Measurements from ENCODE around the gene DUSP22. TPM values are rescaled to one million over a fixed set of nuclear protein-coding genes. Genes with fewer than 3 reads are reported as not detected.

The DUSP22 gene
- total RNA-seq, 1 experiment from 2014 or later = 34.8 TPM

DNA sequence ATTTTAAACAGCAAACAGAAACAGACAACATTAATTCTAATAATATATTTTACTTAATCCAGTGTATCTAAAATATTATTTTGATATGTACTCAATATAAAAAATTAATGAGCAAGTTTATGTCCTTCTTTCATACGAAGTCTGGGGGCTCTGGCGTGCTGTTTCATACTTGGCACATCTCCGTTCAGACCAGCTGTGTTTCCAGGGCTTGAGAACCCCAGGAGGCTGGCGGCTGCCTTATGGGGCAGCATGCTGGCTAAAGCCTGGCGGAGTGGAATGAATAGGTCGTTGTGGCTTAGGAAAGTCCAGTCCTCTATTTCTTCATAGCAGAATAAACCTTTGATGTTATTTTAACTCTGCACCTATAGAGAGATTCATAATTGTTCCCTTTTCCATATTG, 43.3 kb downstream of the DUSP22 start:
- BruUV-seq (replicated peaks) = no TSS peak
- POLR2A ChIA-PET = no interaction called here
- Histone ChIP-seq H3K4me1 (ENCODE audit: control insufficient read depth, insufficient read depth, low read length) (no peaks in the 10 kb centered on the region), H3K27me3 (ENCODE audit: control insufficient read depth, insufficient read depth, low read length) (no peaks in the 10 kb centered on the region), H3K9me3 (ENCODE audit: control insufficient read depth, insufficient read depth, low read depth, low read length) (no peaks in the 10 kb centered on the region), H3K27ac (ENCODE audit: low read length) (no peak overlapping the region), H3K4me3 (ENCODE audit: low read depth in 2 of 2, low read length in 2 of 2) (no peak overlapping the region), H3K36me3 (ENCODE audit: control insufficient read depth, insufficient read depth, low read length) (no peaks in the 10 kb centered on the region)
- no peak for ATAC-seq
- no peak for DNase-seq (ENCODE audit: low read depth, low spot score)
- no peak for TF ChIP-seq SIN3A (IDR thresholded peaks at IDR 0.05; ENCODE audit: borderline replicate concordance, insufficient read depth, low read depth, low read length)
- TF ChIP-seq, protein P1, sequence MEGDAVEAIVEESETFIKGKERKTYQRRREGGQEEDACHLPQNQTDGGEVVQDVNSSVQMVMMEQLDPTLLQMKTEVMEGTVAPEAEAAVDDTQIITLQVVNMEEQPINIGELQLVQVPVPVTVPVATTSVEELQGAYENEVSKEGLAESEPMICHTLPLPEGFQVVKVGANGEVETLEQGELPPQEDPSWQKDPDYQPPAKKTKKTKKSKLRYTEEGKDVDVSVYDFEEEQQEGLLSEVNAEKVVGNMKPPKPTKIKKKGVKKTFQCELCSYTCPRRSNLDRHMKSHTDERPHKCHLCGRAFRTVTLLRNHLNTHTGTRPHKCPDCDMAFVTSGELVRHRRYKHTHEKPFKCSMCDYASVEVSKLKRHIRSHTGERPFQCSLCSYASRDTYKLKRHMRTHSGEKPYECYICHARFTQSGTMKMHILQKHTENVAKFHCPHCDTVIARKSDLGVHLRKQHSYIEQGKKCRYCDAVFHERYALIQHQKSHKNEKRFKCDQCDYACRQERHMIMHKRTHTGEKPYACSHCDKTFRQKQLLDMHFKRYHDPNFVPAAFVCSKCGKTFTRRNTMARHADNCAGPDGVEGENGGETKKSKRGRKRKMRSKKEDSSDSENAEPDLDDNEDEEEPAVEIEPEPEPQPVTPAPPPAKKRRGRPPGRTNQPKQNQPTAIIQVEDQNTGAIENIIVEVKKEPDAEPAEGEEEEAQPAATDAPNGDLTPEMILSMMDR (IDR thresholded peaks at IDR 0.05) = no peak
- TF ChIP-seq POLR2AphosphoS5 (IDR thresholded peaks at IDR 0.05; ENCODE audit: low read depth, low read length) = no peak
- TF ChIP-seq TCF7L2 (IDR thresholded peaks at IDR 0.05; ENCODE audit: low read depth, low read length) = no peak
- TF ChIP-seq, protein P2, sequence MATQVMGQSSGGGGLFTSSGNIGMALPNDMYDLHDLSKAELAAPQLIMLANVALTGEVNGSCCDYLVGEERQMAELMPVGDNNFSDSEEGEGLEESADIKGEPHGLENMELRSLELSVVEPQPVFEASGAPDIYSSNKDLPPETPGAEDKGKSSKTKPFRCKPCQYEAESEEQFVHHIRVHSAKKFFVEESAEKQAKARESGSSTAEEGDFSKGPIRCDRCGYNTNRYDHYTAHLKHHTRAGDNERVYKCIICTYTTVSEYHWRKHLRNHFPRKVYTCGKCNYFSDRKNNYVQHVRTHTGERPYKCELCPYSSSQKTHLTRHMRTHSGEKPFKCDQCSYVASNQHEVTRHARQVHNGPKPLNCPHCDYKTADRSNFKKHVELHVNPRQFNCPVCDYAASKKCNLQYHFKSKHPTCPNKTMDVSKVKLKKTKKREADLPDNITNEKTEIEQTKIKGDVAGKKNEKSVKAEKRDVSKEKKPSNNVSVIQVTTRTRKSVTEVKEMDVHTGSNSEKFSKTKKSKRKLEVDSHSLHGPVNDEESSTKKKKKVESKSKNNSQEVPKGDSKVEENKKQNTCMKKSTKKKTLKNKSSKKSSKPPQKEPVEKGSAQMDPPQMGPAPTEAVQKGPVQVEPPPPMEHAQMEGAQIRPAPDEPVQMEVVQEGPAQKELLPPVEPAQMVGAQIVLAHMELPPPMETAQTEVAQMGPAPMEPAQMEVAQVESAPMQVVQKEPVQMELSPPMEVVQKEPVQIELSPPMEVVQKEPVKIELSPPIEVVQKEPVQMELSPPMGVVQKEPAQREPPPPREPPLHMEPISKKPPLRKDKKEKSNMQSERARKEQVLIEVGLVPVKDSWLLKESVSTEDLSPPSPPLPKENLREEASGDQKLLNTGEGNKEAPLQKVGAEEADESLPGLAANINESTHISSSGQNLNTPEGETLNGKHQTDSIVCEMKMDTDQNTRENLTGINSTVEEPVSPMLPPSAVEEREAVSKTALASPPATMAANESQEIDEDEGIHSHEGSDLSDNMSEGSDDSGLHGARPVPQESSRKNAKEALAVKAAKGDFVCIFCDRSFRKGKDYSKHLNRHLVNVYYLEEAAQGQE (IDR thresholded peaks at IDR 0.05; ENCODE audit: insufficient read depth in 1 of 2, low read depth in 2 of 2, low read length in 1 of 2) = no peak
- intact Hi-C loops (cut with micrococcal nuclease; ENCODE audit: unreplicated experiment) = no loop called here
- in situ Hi-C loops (cut with HindIII; ENCODE audit: low pct_unique_long_range_greater_than_20kb, low sequenced_read_pairs) = no loop called here
- CTCF ChIA-PET = no interaction called here

DNA sequence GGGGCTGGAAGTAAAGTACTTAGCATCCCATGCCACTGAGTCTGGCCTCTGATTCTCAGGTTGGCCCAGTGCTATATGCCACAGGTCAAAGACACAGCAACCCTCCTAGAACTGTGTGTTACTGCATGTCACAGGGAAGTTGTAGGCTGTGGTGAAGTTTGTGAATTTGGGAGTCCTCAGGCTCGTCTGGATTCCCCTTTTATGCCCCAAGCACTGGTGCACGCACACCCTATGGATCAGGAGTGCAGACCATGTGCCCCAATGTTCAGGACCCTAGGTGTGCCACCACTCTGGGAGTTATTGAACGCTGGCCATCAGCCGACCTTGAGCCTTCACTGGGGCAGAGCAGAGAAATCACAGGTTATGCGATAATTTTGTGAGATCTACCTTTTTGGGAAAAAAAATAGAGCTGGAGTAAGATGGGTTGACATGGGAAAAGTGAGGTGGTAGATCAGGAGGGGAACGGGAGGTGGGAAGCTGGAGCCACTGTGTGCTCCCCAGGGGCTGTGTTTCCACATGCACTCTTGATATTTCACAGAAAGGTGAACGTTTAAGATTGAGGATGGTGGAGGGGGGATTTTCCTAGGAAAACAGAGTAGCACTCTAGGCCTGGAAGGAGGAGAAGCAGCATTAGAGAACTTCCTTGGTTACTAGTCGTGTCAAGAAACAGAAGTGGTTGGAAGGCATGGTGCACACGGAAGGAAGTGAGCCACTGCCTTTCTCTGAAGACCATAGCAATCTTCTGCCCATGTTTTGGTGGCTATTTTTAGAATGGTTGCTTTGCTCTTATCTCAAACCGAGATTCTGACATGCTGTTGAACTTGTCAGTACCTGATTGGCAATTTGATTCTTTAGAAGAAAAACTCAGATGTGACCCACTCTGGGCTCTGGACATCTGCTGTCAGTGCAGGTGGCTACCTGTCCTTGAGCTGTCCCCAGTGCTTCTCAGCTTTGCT, 44.1 kb downstream of the DUSP22 start:
- ATAC-seq = no peak
- H3K27ac ChIP-seq (ENCODE audit: low read length) = no peak overlapping the region
- H3K4me3 ChIP-seq (ENCODE audit: low read depth in 2 of 2, low read length in 2 of 2) = no peak overlapping the region
- in situ Hi-C loops (cut with HindIII; ENCODE audit: low pct_unique_long_range_greater_than_20kb, low sequenced_read_pairs) = no loop called here
- ChIA-PET CTCF (no interaction called here), POLR2A (no interaction called here)
- intact Hi-C loops (cut with micrococcal nuclease; ENCODE audit: unreplicated experiment) = no loop called here
- no peaks in the 10 kb centered on the region for H3K27me3 ChIP-seq (ENCODE audit: control insufficient read depth, insufficient read depth, low read length)
- H3K4me1 ChIP-seq (ENCODE audit: control insufficient read depth, insufficient read depth, low read length) = no peaks in the 10 kb centered on the region
- no TSS peak for BruUV-seq (replicated peaks)
- no peaks in the 10 kb centered on the region for H3K36me3 ChIP-seq (ENCODE audit: control insufficient read depth, insufficient read depth, low read length)
- H3K9me3 ChIP-seq (ENCODE audit: control insufficient read depth, insufficient read depth, low read depth, low read length) = no peaks in the 10 kb centered on the region
- no peak for DNase-seq (ENCODE audit: low read depth, low spot score)
- TF ChIP-seq TCF7L2 (IDR thresholded peaks at IDR 0.05; ENCODE audit: low read depth, low read length) (no peak), POLR2AphosphoS5 (IDR thresholded peaks at IDR 0.05; ENCODE audit: low read depth, low read length) (no peak), SIN3A (IDR thresholded peaks at IDR 0.05; ENCODE audit: borderline replicate concordance, insufficient read depth, low read depth, low read length) (no peak)
- TF ChIP-seq, protein P1 (IDR thresholded peaks at IDR 0.05) = no peak
- TF ChIP-seq, protein P2 (IDR thresholded peaks at IDR 0.05; ENCODE audit: insufficient read depth in 1 of 2, low read depth in 2 of 2, low read length in 1 of 2) = no peak
